GM12878 (cell line): ENCODE results near the gene PLEKHF1.

Experiments
- FOS ChIP-seq: IDR thresholded peaks from 3 replicates; pipeline ENCODE4 v1.6.1; 2011; ENCODE audit warnings: borderline replicate concordance; ENCODE audit not compliant: insufficient read length; ENCODE audit errors: extremely low read depth
- POLR2AphosphoS5 ChIP-seq: IDR thresholded peaks from 2 replicates; pipeline ENCODE4 v1.6.1; 2011; ENCODE audit warnings: mild to moderate bottlenecking, low read length, inconsistent platforms
- ZZZ3 ChIP-seq: IDR thresholded peaks from 2 replicates; pipeline ENCODE4 v1.6.1; 2011; ENCODE audit warnings: low read depth; ENCODE audit not compliant: control insufficient read depth, insufficient read length

DNA sequence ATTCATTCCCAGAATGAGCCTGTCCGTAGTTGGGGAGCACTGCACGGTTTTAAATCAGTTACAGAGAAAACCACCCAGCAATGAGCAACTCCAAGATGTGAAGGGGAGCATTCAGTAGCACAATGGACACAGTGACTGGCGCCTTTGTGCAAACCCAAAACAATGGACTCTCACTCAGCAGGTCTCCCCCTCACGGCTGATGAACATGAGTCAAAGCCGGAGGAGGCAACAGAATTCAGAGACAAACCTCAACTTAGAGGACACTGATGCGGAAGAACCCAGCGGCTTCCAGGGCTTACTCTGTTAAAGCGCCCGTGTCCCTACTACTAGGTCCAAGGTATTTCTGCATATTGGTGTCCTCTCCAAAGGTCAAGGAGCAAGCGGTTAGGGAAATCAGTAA, 17.7 kb downstream of the PLEKHF1 start:
- TF ChIP-seq POLR2AphosphoS5 (no peak), FOS (no peak), ZZZ3 (no peak)
